GM12878 (cell line): ENCODE data around the gene OLFML3. TPM values are rescaled to one million over a fixed set of nuclear protein-coding genes. Genes with fewer than 3 reads are reported as not detected.

ENCODE experiments used
- ATAC-seq: fragments of 200-7000 bp; cut with Tn5 transposase; 3 replicates; pipeline ENCODE4 v1.9.1; 2020; ENCODE audit warnings: mild to moderate bottlenecking, moderate library complexity
- BruUV-seq: library from RNA; stranded (reverse); fragments of 400-500 nt; replicated peaks from 2 replicates; lab custom pipeline; 2021; lab: Mats Ljungman, UMichigan
- CTCF ChIA-PET: fragments of 300-600 bp; sonication (Branson Sonifier 250); formaldehyde crosslinking; extraction: SDS; loops from one replicate; lab custom pipeline; 2021; ENCODE audit warnings: inconsistent platforms; lab: Yijun Ruan, JAX
- POLR2A ChIA-PET: fragments of 350-600 bp; formaldehyde crosslinking; extraction: SDS; loops from one replicate; lab custom pipeline; 2021; ENCODE audit warnings: inconsistent platforms; lab: Charles Lee
- RAD21 ChIA-PET: fragments of 300-600 bp; sonication (Branson Sonifier 250); formaldehyde crosslinking; loops from one replicate; lab custom pipeline; 2023; ENCODE audit warnings: antibody characterized with exemption; ENCODE audit not compliant: unreplicated experiment; lab: Charles Lee
- SMC1A ChIA-PET: fragments of 300-600 bp; sonication (Branson Sonifier 250); formaldehyde crosslinking; loops from one replicate; lab custom pipeline; 2023; ENCODE audit not compliant: unreplicated experiment, uncharacterized antibody; lab: Charles Lee
- DNase-seq: peaks from one replicate; pipeline ENCODE4 v3.0.0-alpha.2; 2011; ENCODE audit warnings: low read depth, low spot score
- FAIRE-seq: peaks from 3 replicates; lab custom pipeline; 2011; peaks lifted over from hg19 to GRCh38; lab: Jason Lieb, UNC
- H2AFZ ChIP-seq: 2 replicates; pipeline ENCODE4 v1.6.0; 2011; ENCODE audit warnings: low read depth, low read length, control low read depth; ENCODE audit not compliant: control insufficient read depth
- H3K27ac ChIP-seq: 2 replicates; pipeline ENCODE4 v1.5.1; 2011; ENCODE audit warnings: control low read depth; ENCODE audit not compliant: control insufficient read depth, insufficient read depth
- H3K27me3 ChIP-seq, 2 experiments: replicated peaks in 1 of 2; 2 replicates each; pipeline versions ENCODE4 v1.6.0 to v1.6.1; 2011; ENCODE audit warnings: low read length in 1 of 2; ENCODE audit not compliant: control insufficient read depth in 2 of 2, insufficient read depth in 2 of 2
- H3K36me3 ChIP-seq, 2 experiments: 2 replicates each; pipeline ENCODE4 v1.5.1; 2011; ENCODE audit warnings: low read length in 1 of 2; ENCODE audit not compliant: control insufficient read depth in 2 of 2, insufficient read depth in 2 of 2
- H3K4me1 ChIP-seq: 2 replicates; pipeline ENCODE4 v1.6.1; 2011; ENCODE audit warnings: mild to moderate bottlenecking, low read length, moderate library complexity, mixed read lengths; ENCODE audit not compliant: control insufficient read depth, insufficient read depth
- H3K4me2 ChIP-seq: 2 replicates; pipeline ENCODE4 v1.6.0; 2011; ENCODE audit warnings: control low read depth; ENCODE audit not compliant: control insufficient read depth, insufficient read depth
- H3K4me3 ChIP-seq: fragments of 200-600 bp; sonication (generic); 2 replicates; pipeline ENCODE4 v1.5.1; 2016
- H3K79me2 ChIP-seq: 2 replicates; pipeline ENCODE4 v1.6.0; 2011; ENCODE audit warnings: low read length; ENCODE audit not compliant: control insufficient read depth, insufficient read depth
- H3K9ac ChIP-seq: 2 replicates; pipeline ENCODE4 v1.8.0; 2011; ENCODE audit warnings: low read length, control low read depth, mixed read lengths; ENCODE audit not compliant: control insufficient read depth, insufficient read depth
- H3K9me3 ChIP-seq: replicated peaks from 3 replicates; pipeline ENCODE4 v1.5.1; 2011; ENCODE audit warnings: mild to moderate bottlenecking, low read length; ENCODE audit not compliant: control insufficient read depth, insufficient read depth
- H4K20me1 ChIP-seq: 2 replicates; pipeline ENCODE4 v1.6.0; 2011; ENCODE audit not compliant: control insufficient read depth, insufficient read depth
- ATF7 ChIP-seq: fragments of 450-650 bp; IDR thresholded peaks from 2 replicates; pipeline ENCODE4 v1.6.1; 2016; ENCODE audit warnings: low read depth, mild to moderate bottlenecking
- BMI1 ChIP-seq: fragments of 450-650 bp; IDR thresholded peaks from 2 replicates; pipeline ENCODE4 v1.6.1; 2016; ENCODE audit warnings: mild to moderate bottlenecking, moderate library complexity, borderline replicate concordance
- CHD1 ChIP-seq: IDR thresholded peaks from 2 replicates; pipeline ENCODE4 v1.6.1; 2012; ENCODE audit warnings: low read depth, low read length, improper control_type of control experiment
- EP300 ChIP-seq, 2 experiments: fragments of 150-350 bp in 1 of 2; IDR thresholded peaks; 2 replicates each; pipeline ENCODE4 v1.6.1; 2011 to 2012; ENCODE audit warnings: low read depth in 2 of 2, low read length in 2 of 2, borderline replicate concordance in 1 of 2, improper control_type of control experiment in 1 of 2, inconsistent platforms in 1 of 2; ENCODE audit not compliant: control insufficient read depth in 1 of 2
- IKZF2 ChIP-seq, 2 experiments: fragments of 450-650 bp; IDR thresholded peaks; 2 replicates each; pipeline ENCODE4 v1.6.1; 2017; ENCODE audit warnings: mild to moderate bottlenecking in 2 of 2, moderate library complexity in 2 of 2
- IRF3 ChIP-seq: fragments of 450-650 bp; IDR thresholded peaks from 2 replicates; pipeline ENCODE4 v1.6.1; 2014; ENCODE audit warnings: mild to moderate bottlenecking
- MAX ChIP-seq: IDR thresholded peaks from 2 replicates; pipeline ENCODE4 v1.6.1; 2012; ENCODE audit warnings: low read depth, low read length, improper control_type of control experiment
- POLR2AphosphoS5 ChIP-seq: IDR thresholded peaks from 2 replicates; pipeline ENCODE4 v1.6.1; 2011; ENCODE audit warnings: mild to moderate bottlenecking, low read length, inconsistent platforms
- RFX5 ChIP-seq: IDR thresholded peaks from 2 replicates; pipeline ENCODE4 v1.6.1; 2011; ENCODE audit warnings: low read depth, low read length, improper control_type of control experiment
- RUNX3 ChIP-seq: IDR thresholded peaks from 2 replicates; pipeline ENCODE4 v1.6.1; 2012; ENCODE audit warnings: low read length, inconsistent platforms
- SIN3A ChIP-seq: IDR thresholded peaks from 2 replicates; pipeline ENCODE4 v1.6.1; 2012; ENCODE audit warnings: low read depth, low read length, improper control_type of control experiment
- STAT3 ChIP-seq: IDR thresholded peaks from 2 replicates; pipeline ENCODE4 v1.6.1; 2011; ENCODE audit warnings: low read depth, low read length, improper control_type of control experiment
- ZNF622 ChIP-seq: fragments of 450-650 bp; IDR thresholded peaks from 2 replicates; pipeline ENCODE4 v1.6.1; 2017; ENCODE audit warnings: mild to moderate bottlenecking, inconsistent platforms
- WGBS: methylation state at CpG from one replicate; pipeline ENCODE4 v1.1.6; 2016; ENCODE audit warnings: low lambda C conversion rate; ENCODE audit not compliant: insufficient replicate concordance, insufficient coverage; ENCODE audit errors: missing lambda C conversion rate; 5-methylcytosine and 5-hydroxymethylcytosine counted together
- in situ Hi-C: fragments of 300-500 bp; cut with MboI; formaldehyde crosslinking; loops from 9 replicates; pipeline ENCODE4 v1.14.3; 2018; ENCODE audit warnings: mixed read lengths
- intact Hi-C: fragments of 100-400 bp; cut with micrococcal nuclease; formaldehyde crosslinking; loops from one replicate; pipeline ENCODE4 v1.14.2; 2022; ENCODE audit not compliant: unreplicated experiment
- polyA plus RNA-seq, 11 experiments: library from polyadenylated mRNA; depleted of rRNA in 4 of 11; unstranded in 6 of 11; stranded (reverse) in 5 of 11; fragments of >200 nt; fragmentation: Nextera tagmentation in 4 of 11; fragmentation: Illumina TruSeq in 1 of 11; extraction: Ambion mirVana in 4 of 11; extraction: Trizol in 1 of 11; gene quantifications; 1 replicate in 1 of 11; 2 replicates in 10 of 11; pipeline versions ENCODE4 v1.2.1 to v1.2.3, GENCODE V29; 2011 to 2016; ENCODE audit warnings: inconsistent platforms in 2 of 11, missing spikeins in 2 of 11, low read depth in 1 of 11
- total RNA-seq, 4 experiments: library from RNA; depleted of rRNA in 3 of 4; stranded (reverse); fragments of >200 nt in 3 of 4; fragmentation: Illumina TruSeq in 1 of 4; extraction: Trizol in 1 of 4; gene quantifications; 2 replicates each; pipeline versions ENCODE4 v1.2.1 to v1.2.3, GENCODE V29; 2013 to 2021
- TF ChIP-seq, protein P1 (sequence below): fragments of 450-650 bp; IDR thresholded peaks from 2 replicates; pipeline ENCODE4 v1.6.1; 2017; ENCODE audit warnings: low read depth, mild to moderate bottlenecking, moderate library complexity

The OLFML3 gene
- total and polyA plus RNA-seq, 10 of the 15 experiments (the other 5 are each of a cell fraction or from before 2014, with no cell fraction given), result 0.03 TPM; not detected in 9

GRCh38 chr1:113930499-113931161, 48.6 kb upstream of the OLFML3 start:
- Histone ChIP-seq H3K9ac (peak overlapping the region; percentile 84), H3K9me3 (no peaks in the 10 kb centered on the region; the same call in 2 of the 3 replicates), H3K36me3 (no peaks in the 10 kb centered on the region), H2AFZ (peak overlapping the region; percentile 67), H3K4me2 (peak overlapping the region; percentile 64), H3K27ac (peak overlapping the region; percentile 97), H3K27me3 (no peaks in the 10 kb centered on the region), H3K4me3 (peak overlapping the region; percentile 78), H3K79me2 (peaks cover 62% of the 10 kb centered on the region), H3K4me1 (peaks cover 4% of the 10 kb centered on the region), H4K20me1 (no peaks in the 10 kb centered on the region)
- CTCF ChIA-PET, result interaction anchor here (0.5 to 6.1 kb wide), 22 partner anchors 10 to 580 kb away, joined by 3 to 44 read pairs (median 6); partner anchors contain the start of genes AP4B1, DCLRE1B and OLFML3
- no TSS peak for BruUV-seq
- ATAC-seq (peak; percentile 65), FAIRE-seq (no peak), DNase-seq (no peak)
- intact Hi-C loops (loop anchor here (5.0 kb wide), 1 partner anchor 93 kb away; no protein-coding TSS in a partner anchor), in situ Hi-C loops (no loop called here)
- SMC1A ChIA-PET, result interaction anchor here (0.6 to 11.9 kb wide), 26 partner anchors 10 to 145 kb away, joined by 3 to 103 read pairs (median 6); partner anchors contain the start of genes AP4B1, DCLRE1B, OLFML3 and RSBN1
- RAD21 ChIA-PET, result interaction anchor here (0.8 to 4.9 kb wide), 19 partner anchors 10 to 119 kb away, joined by 3 to 46 read pairs (median 8); partner anchors contain the start of genes AP4B1, DCLRE1B, OLFML3 and RSBN1
- POLR2A ChIA-PET, result interaction anchor here (0.6 to 5.4 kb wide), 24 partner anchors 9 to 890 kb away, joined by 3 to 65 read pairs (median 4); partner anchors contain the start of genes AP4B1, DCLRE1B and RSBN1
- TF ChIP-seq CHD1 (no peak; the same call in 1 of the 2 replicates), ZNF622 (no peak), RFX5 (0 out of 2 replicates have a peak, but pooled peaks have one; percentile 58), RUNX3 (0 out of 2 replicates have a peak, but pooled peaks have one; percentile 23), EP300 (IDR thresholded peaks at IDR 0.05; ENCODE audit: borderline replicate concordance in 1 of 2, control insufficient read depth in 1 of 2, low read depth in 2 of 2, low read length in 2 of 2) (peak; percentile 21 to 42; a peak in 1 of 4 replicates), STAT3 (0 out of 2 replicates have a peak, but pooled peaks have one; percentile 54), MAX (peak; percentile 27; the same call in 1 of the 2 replicates), BMI1 (0 out of 2 replicates have a peak, but pooled peaks have one; percentile 29), SIN3A (peak; percentile 58; the same call in 1 of the 2 replicates), IKZF2 (IDR thresholded peaks at IDR 0.05) (peak; percentile 67 to 75; a peak in 3 of 4 replicates), POLR2AphosphoS5 (0 out of 2 replicates have a peak, but pooled peaks have one; percentile 3), IRF3 (no peak), ATF7 (peak; percentile 28; the same call in 1 of the 2 replicates)
- TF ChIP-seq, protein P1, sequence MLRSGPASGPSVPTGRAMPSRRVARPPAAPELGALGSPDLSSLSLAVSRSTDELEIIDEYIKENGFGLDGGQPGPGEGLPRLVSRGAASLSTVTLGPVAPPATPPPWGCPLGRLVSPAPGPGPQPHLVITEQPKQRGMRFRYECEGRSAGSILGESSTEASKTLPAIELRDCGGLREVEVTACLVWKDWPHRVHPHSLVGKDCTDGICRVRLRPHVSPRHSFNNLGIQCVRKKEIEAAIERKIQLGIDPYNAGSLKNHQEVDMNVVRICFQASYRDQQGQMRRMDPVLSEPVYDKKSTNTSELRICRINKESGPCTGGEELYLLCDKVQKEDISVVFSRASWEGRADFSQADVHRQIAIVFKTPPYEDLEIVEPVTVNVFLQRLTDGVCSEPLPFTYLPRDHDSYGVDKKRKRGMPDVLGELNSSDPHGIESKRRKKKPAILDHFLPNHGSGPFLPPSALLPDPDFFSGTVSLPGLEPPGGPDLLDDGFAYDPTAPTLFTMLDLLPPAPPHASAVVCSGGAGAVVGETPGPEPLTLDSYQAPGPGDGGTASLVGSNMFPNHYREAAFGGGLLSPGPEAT, result peak; percentile 81; the same call in 1 of the 2 replicates
- 0% methylated on average over 8 of the region's 8 CpGs for WGBS
